Esophagus muscularis mucosa (tissue), 4 donors: ENCODE data around the gene THRB. TPM values are rescaled to one million over a fixed set of nuclear protein-coding genes. Genes with fewer than 3 reads are reported as not detected.
A peak's percentile ranks its signal among the peaks of the same experiment; 100 is the strongest.

Source experiments
- DNase-seq: peaks from one replicate; pipeline ENCODE4 v3.0.0-alpha.2; 2017; ENCODE audit errors: extremely low spot score
- H3K27ac ChIP-seq, 4 donors: fragments of 200-600 bp; sonication (generic); replicated peaks in 1 of 4; 1 replicate in 3 of 4; 2 replicates in 1 of 4; pipeline ENCODE4 v1.5.1; 2016 to 2019; ENCODE audit warnings: mild to moderate bottlenecking in 1 of 4
- H3K27me3 ChIP-seq, 4 donors: fragments of 200-600 bp; sonication (generic); one replicate each; pipeline versions ENCODE4 v1.5.1 to v1.6.0; 2016 to 2019
- H3K36me3 ChIP-seq, 4 donors: fragments of 200-600 bp; sonication (generic); one replicate each; pipeline ENCODE4 v1.5.1; 2016 to 2019
- H3K4me1 ChIP-seq, 4 donors: fragments of 200-600 bp; sonication (generic); one replicate each; pipeline ENCODE4 v1.5.1; 2016 to 2019
- H3K4me3 ChIP-seq, 4 donors: fragments of 200-600 bp; sonication (generic); 1 replicate in 2 of 4; 2 replicates in 2 of 4; pipeline ENCODE4 v1.5.1; 2016 to 2019; ENCODE audit warnings: mild to moderate bottlenecking in 4 of 4, moderate library complexity in 1 of 4
- H3K9me3 ChIP-seq, 4 donors: fragments of 200-600 bp; sonication (generic); 1 replicate in 3 of 4; 2 replicates in 1 of 4; pipeline ENCODE4 v1.5.1; 2016 to 2019
- CTCF ChIP-seq, 3 experiments: fragments of 200-600 bp in 2 of 3; fragments of 450-650 bp in 1 of 3; sonication (generic) in 2 of 3; IDR thresholded peaks; one replicate each; pipeline ENCODE4 v1.5.1; 2017 to 2019; ENCODE audit warnings: antibody characterized with exemption in 3 of 3, mild to moderate bottlenecking in 2 of 3, moderate library complexity in 1 of 3
- EP300 ChIP-seq: sonication (generic); formaldehyde crosslinking; IDR thresholded peaks from one replicate; pipeline ENCODE4 v1.6.1; 2017; ENCODE audit warnings: antibody characterized with exemption
- POLR2A ChIP-seq: fragments of 450-650 bp; IDR thresholded peaks from one replicate; pipeline ENCODE4 v1.6.1; 2017; ENCODE audit warnings: antibody characterized with exemption, moderate library complexity, mild to moderate bottlenecking, low read depth
- POLR2AphosphoS5 ChIP-seq, 2 donors: sonication (generic); formaldehyde crosslinking; IDR thresholded peaks; one replicate each; pipeline ENCODE4 v1.6.1; 2017; ENCODE audit warnings: antibody characterized with exemption in 2 of 2
- WGBS: methylation state at CpG from one replicate; pipeline ENCODE4 v1.1.5; 2018; 5-methylcytosine and 5-hydroxymethylcytosine counted together
- intact Hi-C: fragments of 100-400 bp; cut with DNase I; formaldehyde crosslinking; loops from one replicate; pipeline ENCODE4 v1.15.1; 2023
- total RNA-seq, 4 donors: library from RNA; depleted of rRNA; stranded (reverse); fragments of >200 nt; gene quantifications; one replicate each; pipeline versions ENCODE4 v1.1.0 to v1.2.1, GENCODE V29; 2016

The THRB gene
- total RNA-seq, 4 donors from 2014 or later, result 31.5 to 68.6 (median 39.3) TPM

- H3K27ac ChIP-seq, result peak overlapping the region in 2 of 4 donors; percentile 81 to 83
- WGBS, result 92% methylated on average over 1 of the region's 1 CpG
- intact Hi-C loops, result no loop called here
Observed at GRCh38 chr3:24123596-24123995, 371.1 kb downstream of the THRB start.

GRCh38 chr3:24120434-24120833 is 374.2 kb downstream of the THRB start:
- no peak for DNase-seq
- Histone ChIP-seq H3K4me3 (no peak overlapping the region), H3K27ac (no peak overlapping the region), H3K36me3 (peaks cover 0 to 12% (median 4%) of the 10 kb centered on the region in 4 donors), H3K4me1 (peaks cover 0 to 32% (median 21%) of the 10 kb centered on the region in 4 donors), H3K27me3 (no peaks in the 10 kb centered on the region), H3K9me3 (no peaks in the 10 kb centered on the region)
- intact Hi-C loops, result no loop called here
- no peak for TF ChIP-seq EP300
- TF ChIP-seq POLR2A, result no peak
- no peak for TF ChIP-seq CTCF (IDR thresholded peaks at IDR 0.05)
- no peak for TF ChIP-seq POLR2AphosphoS5 (IDR thresholded peaks at IDR 0.05)
- WGBS, result 91% methylated on average over 3 of the region's 3 CpGs

More at GRCh38 chr3:24123596-24123995, 371.1 kb downstream of the THRB start:
- Histone ChIP-seq H3K9me3 (no peaks in the 10 kb centered on the region), H3K36me3 (peaks cover 0 to 12% (median 7%) of the 10 kb centered on the region in 4 donors), H3K4me1 (peaks cover 8 to 48% (median 33%) of the 10 kb centered on the region in 4 donors), H3K27me3 (no peaks in the 10 kb centered on the region), H3K4me3 (no peak overlapping the region)
- no peak for DNase-seq
- TF ChIP-seq CTCF (IDR thresholded peaks at IDR 0.05) (no peak), POLR2A (no peak), EP300 (no peak), POLR2AphosphoS5 (IDR thresholded peaks at IDR 0.05) (no peak)

- TF ChIP-seq CTCF (IDR thresholded peaks at IDR 0.05), result no peak
- no peak for TF ChIP-seq EP300
- peak in 1 of 2 donors; percentile 37 for TF ChIP-seq POLR2AphosphoS5 (IDR thresholded peaks at IDR 0.05)
- no peak for TF ChIP-seq POLR2A
- Histone ChIP-seq H3K36me3 (peaks cover 0 to 12% (median 4%) of the 10 kb centered on the region in 4 donors), H3K27me3 (no peaks in the 10 kb centered on the region), H3K27ac (peak overlapping the region in 2 of 4 donors; percentile 4 to 19), H3K4me3 (no peak overlapping the region), H3K9me3 (no peaks in the 10 kb centered on the region), H3K4me1 (peaks cover 0 to 22% (median 14%) of the 10 kb centered on the region in 4 donors)
- intact Hi-C loops, result no loop called here
- WGBS, result 82% methylated on average over 12 of the region's 12 CpGs
- DNase-seq, result no peak
Observed at GRCh38 chr3:24119321-24119751, 375.3 kb downstream of the THRB start.

- no peak for DNase-seq
- H3K27ac ChIP-seq, result no peak overlapping the region
- H3K36me3 ChIP-seq, result peaks cover 0 to 6% (median 2%) of the 10 kb centered on the region in 4 donors
- peaks cover 0 to 10% (median 8%) of the 10 kb centered on the region in 4 donors for H3K4me1 ChIP-seq
- no peaks in the 10 kb centered on the region for H3K27me3 ChIP-seq
- intact Hi-C loops, result no loop called here
- WGBS, result 95% methylated on average over 1 of the region's 1 CpG
- no peak overlapping the region for H3K4me3 ChIP-seq
- no peaks in the 10 kb centered on the region for H3K9me3 ChIP-seq
- TF ChIP-seq POLR2A (no peak), EP300 (no peak), CTCF (IDR thresholded peaks at IDR 0.05) (no peak), POLR2AphosphoS5 (IDR thresholded peaks at IDR 0.05) (no peak)
Observed at GRCh38 chr3:24117508-24117907, 377.1 kb downstream of the THRB start.

GRCh38 chr3:24111711-24112110 is 382.9 kb downstream of the THRB start:
- Histone ChIP-seq H3K27me3 (no peaks in the 10 kb centered on the region), H3K4me3 (no peak overlapping the region), H3K36me3 (no peaks in the 10 kb centered on the region), H3K9me3 (no peaks in the 10 kb centered on the region), H3K4me1 (no peaks in the 10 kb centered on the region), H3K27ac (no peak overlapping the region)
- 75% methylated on average over 1 of the region's 1 CpG for WGBS
- intact Hi-C loops, result no loop called here
- TF ChIP-seq CTCF (IDR thresholded peaks at IDR 0.05), result no peak
- no peak for TF ChIP-seq EP300
- TF ChIP-seq POLR2AphosphoS5 (IDR thresholded peaks at IDR 0.05), result no peak
- no peak for TF ChIP-seq POLR2A
- no peak for DNase-seq
